HuH-7 (cell line): ENCODE data around the gene CACNA2D3.

ENCODE experiments used
- DNase-seq: peaks from one replicate; pipeline ENCODE4 v3.0.0; 2011; ENCODE audit warnings: low spot score

The CACNA2D3 gene

GRCh38 chr3:54746722-54747121, 624.4 kb downstream of the CACNA2D3 start:
- no peak for DNase-seq

- DNase-seq, result no peak
Observed at GRCh38 chr3:54755756-54756155, 633.4 kb downstream of the CACNA2D3 start.

- no peak for DNase-seq
Observed at GRCh38 chr3:54756330-54756731, 634.0 kb downstream of the CACNA2D3 start.

GRCh38 chr3:54758461-54758860, 636.1 kb downstream of the CACNA2D3 start:
- DNase-seq, result no peak

GRCh38 chr3:54759166-54759565, 636.8 kb downstream of the CACNA2D3 start:
- DNase-seq, result no peak

- DNase-seq, result no peak
Observed at GRCh38 chr3:54760201-54760600, 637.8 kb downstream of the CACNA2D3 start.

- no peak for DNase-seq
Observed at GRCh38 chr3:54761637-54762036, 639.3 kb downstream of the CACNA2D3 start.

GRCh38 chr3:54764911-54765310, 642.6 kb downstream of the CACNA2D3 start:
- no peak for DNase-seq

GRCh38 chr3:54771050-54771449, 648.7 kb downstream of the CACNA2D3 start:
- DNase-seq, result no peak

- no peak for DNase-seq
Observed at GRCh38 chr3:54772051-54772450, 649.7 kb downstream of the CACNA2D3 start.

- DNase-seq, result no peak
Observed at GRCh38 chr3:54772746-54773145, 650.4 kb downstream of the CACNA2D3 start.

GRCh38 chr3:54773271-54773670, 650.9 kb downstream of the CACNA2D3 start:
- no peak for DNase-seq

GRCh38 chr3:54776601-54777000, 654.2 kb downstream of the CACNA2D3 start:
- DNase-seq, result no peak

- DNase-seq, result no peak
Observed at GRCh38 chr3:54777141-54777540, 654.8 kb downstream of the CACNA2D3 start.

GRCh38 chr3:54780336-54780735, 658.0 kb downstream of the CACNA2D3 start:
- no peak for DNase-seq

- DNase-seq, result no peak
Observed at GRCh38 chr3:54781728-54782127, 659.4 kb downstream of the CACNA2D3 start.

- no peak for DNase-seq
Observed at GRCh38 chr3:54783611-54784010, 661.3 kb downstream of the CACNA2D3 start.

GRCh38 chr3:54784021-54784420, 661.7 kb downstream of the CACNA2D3 start:
- DNase-seq, result no peak

GRCh38 chr3:54785976-54786375, 663.6 kb downstream of the CACNA2D3 start:
- DNase-seq, result no peak

GRCh38 chr3:54790051-54790450, 667.7 kb downstream of the CACNA2D3 start:
- DNase-seq, result no peak

- no peak for DNase-seq
Observed at GRCh38 chr3:54791501-54792156, 669.3 kb downstream of the CACNA2D3 start.

- DNase-seq, result no peak
Observed at GRCh38 chr3:54792584-54792983, 670.2 kb downstream of the CACNA2D3 start.

GRCh38 chr3:54793171-54793570, 670.8 kb downstream of the CACNA2D3 start:
- DNase-seq, result no peak

- DNase-seq, result no peak
Observed at GRCh38 chr3:54797111-54797510, 674.8 kb downstream of the CACNA2D3 start.
